GM13976 (cell line): ENCODE data around the gene IKZF2.

Source experiments
- DNase-seq: peaks from one replicate; pipeline ENCODE4 v3.0.0; 2012; ENCODE audit warnings: low spot score
- in situ Hi-C: fragments of 300-500 bp; cut with MboI; formaldehyde crosslinking; loops from one replicate; pipeline ENCODE4 v1.12.0; 2022; ENCODE audit warnings: low sequenced_read_pairs, mixed read lengths, inconsistent platforms; ENCODE audit not compliant: unreplicated experiment
- TF ChIP-seq, protein P1 (sequence below): IDR thresholded peaks from 2 replicates; pipeline ENCODE4 v1.5.1; 2012; ENCODE audit warnings: borderline replicate concordance, mild to moderate bottlenecking; ENCODE audit not compliant: insufficient read depth; ENCODE audit errors: extremely low read depth, missing control alignments, control extremely low read depth

IKZF2 gene

GRCh38 chr2:213013979-213014378 lies 137.4 kb downstream of the IKZF2 start:
- in situ Hi-C loops, result no loop called here
- TF ChIP-seq, protein P1, sequence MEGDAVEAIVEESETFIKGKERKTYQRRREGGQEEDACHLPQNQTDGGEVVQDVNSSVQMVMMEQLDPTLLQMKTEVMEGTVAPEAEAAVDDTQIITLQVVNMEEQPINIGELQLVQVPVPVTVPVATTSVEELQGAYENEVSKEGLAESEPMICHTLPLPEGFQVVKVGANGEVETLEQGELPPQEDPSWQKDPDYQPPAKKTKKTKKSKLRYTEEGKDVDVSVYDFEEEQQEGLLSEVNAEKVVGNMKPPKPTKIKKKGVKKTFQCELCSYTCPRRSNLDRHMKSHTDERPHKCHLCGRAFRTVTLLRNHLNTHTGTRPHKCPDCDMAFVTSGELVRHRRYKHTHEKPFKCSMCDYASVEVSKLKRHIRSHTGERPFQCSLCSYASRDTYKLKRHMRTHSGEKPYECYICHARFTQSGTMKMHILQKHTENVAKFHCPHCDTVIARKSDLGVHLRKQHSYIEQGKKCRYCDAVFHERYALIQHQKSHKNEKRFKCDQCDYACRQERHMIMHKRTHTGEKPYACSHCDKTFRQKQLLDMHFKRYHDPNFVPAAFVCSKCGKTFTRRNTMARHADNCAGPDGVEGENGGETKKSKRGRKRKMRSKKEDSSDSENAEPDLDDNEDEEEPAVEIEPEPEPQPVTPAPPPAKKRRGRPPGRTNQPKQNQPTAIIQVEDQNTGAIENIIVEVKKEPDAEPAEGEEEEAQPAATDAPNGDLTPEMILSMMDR, result no peak
- DNase-seq, result no peak

DNA sequence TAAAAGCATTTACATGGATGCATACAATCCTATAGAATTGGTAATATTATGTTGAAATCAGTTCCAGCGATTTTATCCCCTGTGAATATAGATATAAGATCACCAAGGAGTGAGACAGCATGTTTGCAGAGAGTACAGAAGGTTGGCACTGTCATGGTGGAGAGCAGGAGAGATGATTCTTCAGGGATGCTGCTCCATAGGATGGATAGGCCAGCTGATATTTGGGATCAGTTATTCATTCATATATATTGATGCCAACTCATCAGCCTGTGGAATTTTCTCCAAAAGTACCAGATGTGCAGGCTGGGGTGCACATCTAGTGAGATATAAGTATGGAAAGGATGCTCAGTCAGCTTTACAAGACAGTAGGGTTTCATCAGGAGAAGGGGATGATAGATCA lies 139.9 kb downstream of the IKZF2 start:
- in situ Hi-C loops, result no loop called here

DNA sequence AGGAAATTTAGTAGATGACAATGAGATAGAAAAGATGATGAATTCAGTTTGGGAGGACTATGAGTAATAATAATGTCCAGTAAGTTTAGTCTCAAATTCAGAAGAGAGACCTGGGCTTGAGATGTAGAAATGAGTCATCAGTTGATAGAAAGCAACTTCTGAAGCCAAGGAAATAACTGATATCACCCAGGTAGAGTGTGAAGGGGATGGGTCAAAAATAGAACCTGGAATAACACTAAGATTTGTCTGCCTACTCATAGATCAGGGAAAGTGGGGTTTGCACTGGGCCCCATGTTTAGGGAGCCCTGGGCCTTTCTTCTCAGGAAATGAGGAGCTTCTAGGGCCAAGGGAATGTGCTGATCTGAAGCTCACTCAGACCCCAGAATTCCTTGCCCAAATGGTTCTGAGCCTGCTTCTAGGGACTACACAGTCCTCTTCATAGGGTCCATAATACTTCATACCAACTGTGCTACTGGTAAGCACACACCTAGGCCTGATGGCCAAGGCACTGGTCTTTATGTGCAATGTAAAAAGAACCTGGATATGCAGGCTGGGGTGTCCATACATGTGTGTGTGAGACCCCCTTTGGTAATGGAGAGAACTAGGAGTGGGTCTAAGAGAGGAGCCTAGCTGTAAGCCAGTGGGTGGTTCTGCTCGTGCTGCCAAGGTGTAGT lies 141.2 kb downstream of the IKZF2 start:
- in situ Hi-C loops, result no loop called here
- no peak for DNase-seq
- TF ChIP-seq, protein P1, result no peak

More for the DNA sequence above, 139.9 kb downstream of the IKZF2 start:
- DNase-seq, result no peak
- TF ChIP-seq, protein P1, result no peak

GRCh38 chr2:213007290-213007838 lies 144.0 kb downstream of the IKZF2 start:
- TF ChIP-seq, protein P1, result no peak
- in situ Hi-C loops, result no loop called here
- no peak for DNase-seq

GRCh38 chr2:213004197-213004821 lies 147.1 kb downstream of the IKZF2 start:
- TF ChIP-seq, protein P1, result no peak
- in situ Hi-C loops, result no loop called here
- DNase-seq, result no peak

- TF ChIP-seq, protein P1, result no peak
- DNase-seq, result no peak
- in situ Hi-C loops, result no loop called here
Observed at GRCh38 chr2:213002383-213002782, 149.0 kb downstream of the IKZF2 start.
